ENCODE measurements around the gene PSD.

The PSD gene

DNA sequence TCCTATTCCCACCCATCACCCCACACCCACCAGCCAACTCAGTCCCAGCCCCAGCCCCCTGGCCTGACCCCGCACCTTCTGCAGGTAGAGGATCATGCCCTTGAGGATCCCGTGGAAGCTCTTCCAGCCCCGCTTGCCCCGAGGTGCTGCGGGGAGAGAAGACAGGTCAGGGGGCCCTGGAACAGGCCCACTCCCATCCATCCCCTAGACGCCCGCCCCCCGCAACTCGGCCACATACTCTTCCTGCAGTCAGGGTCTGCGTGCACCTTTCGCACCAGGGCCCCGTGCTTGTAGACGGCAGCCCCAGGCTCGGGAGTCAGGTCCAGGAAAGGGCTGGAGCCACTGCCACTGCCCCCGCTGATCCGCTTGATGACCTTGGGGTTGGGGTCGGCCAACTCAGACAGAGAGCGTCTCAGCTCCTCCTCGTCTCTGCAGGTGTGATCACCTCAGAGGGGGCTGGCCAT is 13.4 kb downstream of the PSD start:
- no peak overlapping the region for H3K4me3 ChIP-seq (ENCODE audit: control insufficient read depth, low read depth, low read length)
- no peak for DNase-seq (ENCODE audit: low read depth)
- TF ChIP-seq, protein P1, sequence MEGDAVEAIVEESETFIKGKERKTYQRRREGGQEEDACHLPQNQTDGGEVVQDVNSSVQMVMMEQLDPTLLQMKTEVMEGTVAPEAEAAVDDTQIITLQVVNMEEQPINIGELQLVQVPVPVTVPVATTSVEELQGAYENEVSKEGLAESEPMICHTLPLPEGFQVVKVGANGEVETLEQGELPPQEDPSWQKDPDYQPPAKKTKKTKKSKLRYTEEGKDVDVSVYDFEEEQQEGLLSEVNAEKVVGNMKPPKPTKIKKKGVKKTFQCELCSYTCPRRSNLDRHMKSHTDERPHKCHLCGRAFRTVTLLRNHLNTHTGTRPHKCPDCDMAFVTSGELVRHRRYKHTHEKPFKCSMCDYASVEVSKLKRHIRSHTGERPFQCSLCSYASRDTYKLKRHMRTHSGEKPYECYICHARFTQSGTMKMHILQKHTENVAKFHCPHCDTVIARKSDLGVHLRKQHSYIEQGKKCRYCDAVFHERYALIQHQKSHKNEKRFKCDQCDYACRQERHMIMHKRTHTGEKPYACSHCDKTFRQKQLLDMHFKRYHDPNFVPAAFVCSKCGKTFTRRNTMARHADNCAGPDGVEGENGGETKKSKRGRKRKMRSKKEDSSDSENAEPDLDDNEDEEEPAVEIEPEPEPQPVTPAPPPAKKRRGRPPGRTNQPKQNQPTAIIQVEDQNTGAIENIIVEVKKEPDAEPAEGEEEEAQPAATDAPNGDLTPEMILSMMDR (IDR thresholded peaks at IDR 0.05; ENCODE audit: control insufficient read depth, insufficient read depth, low read depth, low read length, missing control alignments) = no peak

GRCh38 chr10:102404361-102405107 is 14.1 kb downstream of the PSD start:
- H3K4me3 ChIP-seq (ENCODE audit: control insufficient read depth, low read depth, low read length) = no peak overlapping the region
- TF ChIP-seq, protein P1 (IDR thresholded peaks at IDR 0.05; ENCODE audit: control insufficient read depth, insufficient read depth, low read depth, low read length, missing control alignments) = no peak
- no peak for DNase-seq (ENCODE audit: low read depth)

DNA sequence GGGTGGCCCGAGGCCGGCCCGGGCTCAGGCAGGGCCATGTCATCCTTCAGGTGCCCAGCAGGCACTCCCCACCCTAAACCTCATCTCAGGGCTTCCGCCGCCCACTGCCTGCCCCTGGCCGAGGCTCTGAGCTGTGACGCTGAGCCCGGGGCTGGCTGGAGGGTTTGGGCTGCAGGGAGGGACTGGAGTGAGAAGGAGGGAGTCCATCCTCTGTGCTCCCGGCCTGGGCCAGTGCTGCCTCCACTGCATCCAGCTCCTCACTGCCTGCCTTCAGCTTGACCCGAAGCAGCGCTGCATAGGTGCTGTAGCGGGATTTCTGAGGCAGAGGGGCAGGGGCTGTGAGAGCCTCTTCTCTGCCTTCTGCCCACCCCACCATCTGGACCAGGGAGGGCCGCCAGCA is 15.5 kb downstream of the PSD start:
- TF ChIP-seq, protein P1 (IDR thresholded peaks at IDR 0.05; ENCODE audit: control insufficient read depth, insufficient read depth, low read depth, low read length, missing control alignments) = no peak
- no peak overlapping the region for H3K4me3 ChIP-seq (ENCODE audit: control insufficient read depth, low read depth, low read length)
- DNase-seq (ENCODE audit: low read depth) = no peak

DNA sequence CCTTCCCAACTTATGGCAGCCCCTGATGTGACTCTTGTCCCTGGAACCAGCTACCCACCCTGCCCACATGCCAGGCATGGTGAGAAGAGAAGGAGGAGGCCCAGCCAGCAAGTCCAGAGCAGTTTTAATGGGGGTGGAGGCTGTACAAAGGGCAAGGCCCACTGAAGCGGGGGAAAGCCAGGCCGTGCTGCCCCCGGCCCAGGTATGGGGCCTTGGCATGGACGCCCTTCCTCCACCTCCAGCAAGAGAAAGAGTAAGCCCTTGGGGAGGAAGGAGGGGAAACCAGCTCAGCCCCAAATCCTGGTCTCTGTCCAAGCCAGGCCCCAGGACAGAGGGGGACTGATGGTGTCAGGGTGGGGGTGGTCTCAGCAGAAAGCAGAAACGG is 16.1 kb downstream of the PSD start:
- TF ChIP-seq, protein P1 (IDR thresholded peaks at IDR 0.05; ENCODE audit: control insufficient read depth, insufficient read depth, low read depth, low read length, missing control alignments) = no peak
- no peak overlapping the region for H3K4me3 ChIP-seq (ENCODE audit: control insufficient read depth, low read depth, low read length)
- DNase-seq (ENCODE audit: low read depth) = no peak

- no peak overlapping the region for H3K4me3 ChIP-seq (ENCODE audit: control insufficient read depth, low read depth, low read length)
- no peak for DNase-seq (ENCODE audit: low read depth)
- TF ChIP-seq, protein P1 (IDR thresholded peaks at IDR 0.05; ENCODE audit: control insufficient read depth, insufficient read depth, low read depth, low read length, missing control alignments) = no peak
Measured at GRCh38 chr10:102401735-102402511, 16.7 kb downstream of the PSD start.

DNA sequence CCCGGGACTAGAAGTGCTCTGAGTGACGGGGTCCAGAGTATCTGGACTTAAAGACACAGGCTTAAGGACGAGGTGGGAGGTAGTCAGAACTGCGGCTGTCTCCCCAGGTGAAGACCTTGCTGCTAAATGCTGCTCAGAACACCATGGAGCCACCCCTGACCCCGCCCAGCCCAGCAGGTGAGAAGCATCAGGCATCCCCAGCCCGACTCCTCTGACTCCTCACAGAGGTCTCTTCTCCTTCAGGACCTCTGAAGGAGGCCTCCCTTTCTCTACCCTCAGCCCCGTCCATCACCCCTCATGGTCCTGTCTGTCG is 17.3 kb downstream of the PSD start:
- DNase-seq (ENCODE audit: low read depth) = no peak
- no peak overlapping the region for H3K4me3 ChIP-seq (ENCODE audit: control insufficient read depth, low read depth, low read length)
- TF ChIP-seq, protein P1 (IDR thresholded peaks at IDR 0.05; ENCODE audit: control insufficient read depth, insufficient read depth, low read depth, low read length, missing control alignments) = no peak
